Measurements from ENCODE around the gene WLS.

Gene WLS

DNA sequence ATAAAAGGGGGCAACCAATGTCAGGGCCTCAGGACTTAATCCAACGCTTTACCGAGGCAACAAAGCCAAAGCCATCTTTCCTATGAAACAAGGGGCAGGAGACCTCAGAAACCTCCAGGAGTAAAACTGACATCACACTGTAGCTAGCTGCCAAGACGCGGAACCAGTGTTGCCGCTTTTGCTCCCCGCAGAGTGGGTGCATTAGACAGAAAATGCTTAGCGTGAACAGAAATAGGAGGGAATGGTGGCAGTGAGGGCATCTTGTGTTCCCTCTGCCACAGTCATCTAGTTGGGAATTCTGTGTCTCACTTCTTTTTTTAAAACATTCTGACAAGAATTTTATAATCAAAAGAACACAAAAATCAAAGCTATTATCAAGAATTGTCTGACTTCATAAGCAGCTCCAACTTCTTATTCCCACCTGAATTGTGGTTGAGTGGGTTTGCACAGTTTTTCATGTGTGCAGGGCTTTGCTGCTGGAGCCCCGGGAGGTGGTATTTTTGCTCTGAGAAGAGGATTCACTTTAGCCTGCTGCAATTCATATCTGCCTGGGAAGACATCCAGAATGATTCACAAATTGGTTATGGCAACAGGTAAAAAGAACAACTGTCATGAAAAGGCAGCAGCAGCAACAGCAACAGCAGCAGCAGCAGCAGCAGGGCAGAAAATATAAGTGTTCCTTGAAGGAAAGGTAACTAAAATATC lies 99.7 kb downstream of the WLS start:
- no peak for DNase-seq (ENCODE audit: low spot score)

DNA sequence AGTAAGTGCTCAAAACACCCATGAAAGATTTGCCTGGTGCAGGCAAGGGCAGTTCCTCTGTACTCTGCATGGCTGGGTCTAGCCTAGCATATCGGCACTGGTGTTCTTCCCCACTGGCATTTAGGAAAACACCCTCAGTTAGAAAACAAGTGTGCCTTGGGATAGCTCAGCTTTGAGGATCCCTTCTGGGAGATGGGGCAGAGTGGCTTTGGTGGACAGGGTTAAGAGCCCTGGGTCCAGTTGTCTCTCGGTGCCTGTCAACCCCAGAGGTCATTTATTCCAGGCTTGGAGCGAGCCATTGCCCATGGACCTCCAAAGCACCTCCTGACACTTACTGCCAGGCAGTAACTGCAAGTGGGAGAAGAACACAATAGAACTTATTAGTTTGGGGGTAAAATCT lies 101.1 kb downstream of the WLS start:
- DNase-seq (ENCODE audit: low spot score): no peak

DNA sequence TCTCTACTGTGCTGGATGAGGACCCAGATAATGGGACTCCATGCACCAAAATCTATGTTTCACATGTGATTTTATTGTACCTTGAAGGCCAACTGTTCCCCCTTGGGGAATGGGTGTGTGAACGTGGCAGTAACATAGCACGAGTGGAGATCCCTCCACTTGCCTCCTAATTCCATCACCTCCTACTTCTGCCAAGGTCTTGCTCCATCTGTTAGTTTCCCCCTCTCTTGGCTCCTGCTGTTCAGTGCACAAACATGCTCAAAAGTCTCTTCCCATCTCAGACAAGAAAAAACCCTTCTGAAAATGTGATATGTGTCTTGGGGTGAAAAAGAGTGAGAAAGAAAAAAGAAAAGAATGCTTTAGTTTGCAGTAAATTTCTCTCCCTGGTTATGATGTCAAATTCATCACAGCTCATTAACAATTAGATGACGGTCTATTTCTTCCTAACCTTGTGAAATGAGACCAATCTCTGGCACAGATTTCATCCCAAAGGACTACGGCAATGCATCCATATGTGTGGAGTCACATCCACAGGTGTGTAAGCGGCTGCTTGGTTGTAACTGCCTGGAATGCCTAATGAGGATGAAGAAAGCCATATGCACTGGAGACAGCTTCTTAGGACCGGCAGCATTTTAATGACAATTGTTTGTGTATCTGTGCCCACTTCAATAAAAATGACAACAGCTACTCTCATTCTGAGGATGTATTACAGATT lies 102.6 kb downstream of the WLS start:
- no peak for DNase-seq (ENCODE audit: low spot score)

DNA sequence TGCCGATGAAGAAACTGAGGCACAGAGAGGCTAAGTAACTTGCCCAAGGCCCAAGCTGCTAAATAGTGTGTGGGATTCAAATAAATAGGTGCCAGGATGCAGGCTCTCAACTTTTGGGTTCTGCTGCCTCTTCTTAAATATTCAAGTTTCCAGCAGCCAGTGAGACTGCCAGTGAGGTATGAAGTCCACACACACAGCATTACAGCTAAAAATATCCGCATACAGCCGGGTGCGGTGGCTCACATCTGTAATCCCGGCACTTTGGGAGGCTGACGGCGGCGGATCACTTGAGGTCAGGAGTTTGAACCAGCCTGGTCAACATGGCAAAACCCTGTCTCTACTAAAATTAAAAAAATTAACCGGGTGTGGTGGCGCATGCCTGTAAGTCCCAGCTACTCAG lies 103.5 kb downstream of the WLS start:
- DNase-seq (ENCODE audit: low spot score): no peak

DNA sequence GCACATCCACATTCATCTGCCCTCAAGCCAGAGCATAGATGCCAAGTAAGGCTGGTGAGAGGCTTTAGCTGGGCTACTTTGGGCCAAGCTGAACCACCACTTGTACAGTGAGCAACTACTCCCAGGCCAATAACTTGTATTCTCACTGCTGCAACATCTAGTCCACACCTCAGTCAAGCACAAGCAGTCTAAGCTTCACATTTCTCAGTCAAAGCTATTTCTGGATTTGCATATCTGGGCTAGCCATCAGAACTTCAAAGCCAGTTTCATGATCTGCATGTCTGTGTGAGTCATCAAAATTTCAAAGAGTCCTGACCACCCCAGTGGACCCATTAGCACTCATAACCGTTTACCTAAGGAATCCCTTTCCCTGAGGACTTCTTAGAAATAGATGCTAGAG lies 104.2 kb downstream of the WLS start:
- DNase-seq (ENCODE audit: low spot score): peak; percentile 42

DNA sequence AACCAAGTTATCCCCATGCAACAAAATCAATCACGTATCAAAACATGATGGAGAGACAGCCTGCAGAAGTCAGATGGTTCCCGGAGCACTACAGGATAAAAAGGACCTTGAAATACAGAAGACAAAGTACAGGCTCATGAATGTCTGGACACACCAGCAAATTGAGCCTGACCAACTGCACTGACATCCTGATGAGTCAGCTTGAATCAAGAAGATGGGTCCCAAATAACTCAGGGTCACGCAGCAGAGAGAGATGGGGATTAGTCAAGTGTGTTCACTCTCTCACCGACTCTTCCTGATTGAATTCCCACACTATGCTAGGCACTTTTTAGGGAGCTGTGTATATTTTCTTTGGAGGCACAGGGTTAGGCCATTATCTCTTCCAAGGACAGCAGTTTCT lies 110.8 kb downstream of the WLS start:
- DNase-seq (ENCODE audit: low spot score): peak; percentile 40

DNA sequence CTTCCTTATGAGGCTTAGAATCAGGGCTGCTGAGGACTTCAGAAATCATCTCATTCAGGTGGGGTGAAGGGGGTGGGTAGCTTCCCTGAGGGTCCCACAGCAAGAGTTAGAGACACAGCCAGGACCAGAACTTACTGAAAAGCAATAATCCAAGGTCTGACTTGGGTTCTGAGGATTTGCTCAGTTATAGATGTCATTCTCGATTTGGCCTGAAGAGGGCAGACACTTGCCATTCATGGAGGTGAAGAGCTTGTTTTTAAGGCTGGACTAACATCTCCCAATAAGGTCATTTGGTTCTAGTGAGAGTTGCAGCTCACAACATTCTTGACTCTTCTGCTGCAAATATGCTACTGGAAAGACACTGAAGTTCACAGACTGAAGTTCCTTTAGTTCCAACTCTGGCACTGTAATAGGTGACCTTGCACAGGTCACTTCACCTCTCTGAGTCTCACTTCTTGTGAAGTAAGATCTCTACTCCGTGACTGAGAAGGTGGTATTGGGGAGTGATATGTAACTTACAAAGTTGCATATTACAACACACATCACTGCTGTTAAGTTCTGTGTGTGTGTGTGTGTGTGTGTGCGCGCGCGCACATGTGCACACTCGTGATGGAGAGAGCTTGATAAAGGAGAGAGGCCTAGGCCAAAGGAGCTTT lies 112.1 kb downstream of the WLS start:
- peak; percentile 61 for DNase-seq (ENCODE audit: low spot score)

DNA sequence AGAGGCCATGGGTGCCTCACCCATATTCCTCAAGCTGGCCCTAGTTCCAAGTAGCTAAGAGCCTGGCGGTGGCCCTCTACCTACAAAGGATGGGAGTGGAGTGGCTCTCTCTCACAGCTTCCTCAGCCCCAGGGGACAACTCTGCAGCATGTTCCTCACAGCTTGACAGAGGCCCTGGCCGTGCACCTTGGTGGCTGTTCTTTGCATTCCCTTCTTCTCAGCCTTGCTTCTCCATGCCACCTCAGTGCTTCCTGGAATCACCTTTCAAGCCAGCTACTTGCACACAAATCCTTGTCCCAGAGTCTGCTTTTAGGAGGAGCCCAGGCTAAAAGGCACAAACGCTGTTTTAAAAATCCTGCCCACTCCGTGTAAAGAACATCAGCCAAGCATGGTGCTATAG lies 112.9 kb downstream of the WLS start:
- no peak for DNase-seq (ENCODE audit: low spot score)

DNA sequence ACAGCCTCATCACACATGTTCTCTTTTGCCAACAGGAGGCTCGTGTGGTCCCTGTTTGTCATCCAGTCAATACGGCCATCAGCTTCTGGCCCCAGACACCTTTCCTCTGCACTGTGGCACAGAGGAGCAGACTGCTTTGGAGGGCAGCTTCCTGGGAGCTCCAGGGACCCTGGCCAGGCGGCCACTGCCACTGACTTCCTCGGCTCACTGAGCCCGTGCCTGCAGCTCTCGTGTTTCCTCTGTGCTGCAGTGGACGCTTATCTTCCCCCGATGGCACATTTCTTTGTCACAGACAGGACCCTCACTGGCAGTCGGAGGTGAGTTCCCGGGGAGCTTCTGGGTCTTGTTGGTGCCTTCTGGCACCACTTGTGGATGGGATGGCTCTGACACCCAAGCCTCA lies 114.9 kb downstream of the WLS start:
- DNase-seq (ENCODE audit: low spot score): no peak

DNA sequence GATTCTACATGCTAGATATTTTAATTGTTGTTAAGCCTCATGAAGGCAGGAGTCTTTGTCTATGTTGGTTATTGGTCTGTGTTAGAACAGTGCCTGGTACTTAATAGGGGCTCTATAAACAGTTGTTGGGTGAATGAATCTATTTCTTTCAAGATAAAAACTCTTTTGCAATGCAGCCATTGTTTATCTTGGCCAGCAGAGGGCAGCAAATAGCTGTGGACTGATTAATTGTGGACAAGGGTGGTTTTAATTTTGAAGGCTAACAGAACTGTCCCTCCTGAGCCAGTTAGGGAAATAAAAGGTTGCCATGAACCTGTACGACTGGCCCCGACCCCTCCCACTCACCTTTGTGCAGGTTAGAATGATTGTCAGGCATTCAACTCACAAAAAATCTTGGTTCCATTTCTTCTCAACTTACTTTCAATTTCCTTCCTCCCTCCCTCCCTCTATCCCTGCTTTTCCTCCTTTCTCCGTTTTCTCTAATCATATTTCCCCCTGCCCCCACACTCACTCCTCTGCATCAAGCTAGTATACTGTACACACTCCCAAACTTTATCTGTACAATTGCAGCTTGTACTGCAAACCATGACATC lies 115.6 kb downstream of the WLS start:
- peak; percentile 40 for DNase-seq (ENCODE audit: low spot score)

DNA sequence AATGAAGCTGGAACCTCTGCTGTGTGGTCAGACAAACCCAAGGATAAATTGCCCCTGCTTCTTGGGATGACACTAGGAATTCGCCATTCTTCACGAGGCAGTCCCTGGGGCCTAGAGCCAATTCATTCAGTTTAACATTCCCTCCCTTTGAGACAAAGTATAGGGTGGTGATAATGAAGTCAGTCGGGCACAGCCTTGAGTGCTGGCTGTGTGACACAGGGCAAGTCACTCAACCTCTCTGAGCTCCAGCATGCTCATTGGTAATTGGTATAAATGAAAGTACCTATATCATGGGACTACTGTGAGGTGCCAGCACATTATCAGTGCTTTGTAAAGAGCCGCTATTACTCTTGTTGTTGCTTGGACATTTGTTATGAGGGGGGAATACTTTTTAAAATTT lies 117.0 kb downstream of the WLS start:
- DNase-seq (ENCODE audit: low spot score): no peak

DNA sequence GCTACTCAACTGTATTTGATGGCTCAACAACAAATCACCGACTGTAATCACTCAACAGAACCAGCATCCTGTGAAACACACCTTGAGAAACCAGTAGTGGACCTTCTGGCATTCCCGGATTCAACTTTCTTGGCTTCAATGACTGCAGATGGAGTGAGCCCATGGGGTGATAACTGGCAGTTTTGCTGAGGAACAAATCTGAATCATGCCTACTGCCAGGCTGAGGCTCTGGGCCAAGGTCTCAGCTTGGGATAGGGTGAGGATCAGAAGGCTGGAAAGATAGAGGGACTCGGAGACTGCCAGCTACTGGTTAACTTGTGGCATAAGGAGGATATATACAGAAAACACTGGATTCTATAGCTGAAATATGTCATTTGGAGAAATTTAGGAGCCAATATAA lies 118.4 kb downstream of the WLS start:
- no peak for DNase-seq (ENCODE audit: low spot score)

DNA sequence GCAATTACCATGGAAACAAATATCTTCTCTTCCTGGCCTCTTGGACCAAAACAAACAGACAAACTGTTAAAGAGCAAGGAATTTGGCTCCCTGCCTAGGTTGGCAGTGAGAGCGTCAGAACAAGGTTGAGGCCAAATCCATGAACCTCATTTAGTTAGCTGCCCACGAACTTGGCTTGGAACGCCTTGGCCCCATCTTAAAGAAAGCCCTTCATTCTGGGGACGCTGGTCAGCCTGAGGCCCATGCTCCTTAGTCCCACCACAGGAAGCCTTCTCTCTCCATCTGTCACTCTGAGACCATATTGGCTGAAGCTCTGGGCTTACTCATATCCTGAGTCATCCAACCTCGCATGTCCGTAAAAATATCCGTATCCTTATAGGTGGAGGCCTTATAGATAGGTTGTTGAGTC lies 119.5 kb downstream of the WLS start:
- DNase-seq (ENCODE audit: low spot score): peak; percentile 77

DNA sequence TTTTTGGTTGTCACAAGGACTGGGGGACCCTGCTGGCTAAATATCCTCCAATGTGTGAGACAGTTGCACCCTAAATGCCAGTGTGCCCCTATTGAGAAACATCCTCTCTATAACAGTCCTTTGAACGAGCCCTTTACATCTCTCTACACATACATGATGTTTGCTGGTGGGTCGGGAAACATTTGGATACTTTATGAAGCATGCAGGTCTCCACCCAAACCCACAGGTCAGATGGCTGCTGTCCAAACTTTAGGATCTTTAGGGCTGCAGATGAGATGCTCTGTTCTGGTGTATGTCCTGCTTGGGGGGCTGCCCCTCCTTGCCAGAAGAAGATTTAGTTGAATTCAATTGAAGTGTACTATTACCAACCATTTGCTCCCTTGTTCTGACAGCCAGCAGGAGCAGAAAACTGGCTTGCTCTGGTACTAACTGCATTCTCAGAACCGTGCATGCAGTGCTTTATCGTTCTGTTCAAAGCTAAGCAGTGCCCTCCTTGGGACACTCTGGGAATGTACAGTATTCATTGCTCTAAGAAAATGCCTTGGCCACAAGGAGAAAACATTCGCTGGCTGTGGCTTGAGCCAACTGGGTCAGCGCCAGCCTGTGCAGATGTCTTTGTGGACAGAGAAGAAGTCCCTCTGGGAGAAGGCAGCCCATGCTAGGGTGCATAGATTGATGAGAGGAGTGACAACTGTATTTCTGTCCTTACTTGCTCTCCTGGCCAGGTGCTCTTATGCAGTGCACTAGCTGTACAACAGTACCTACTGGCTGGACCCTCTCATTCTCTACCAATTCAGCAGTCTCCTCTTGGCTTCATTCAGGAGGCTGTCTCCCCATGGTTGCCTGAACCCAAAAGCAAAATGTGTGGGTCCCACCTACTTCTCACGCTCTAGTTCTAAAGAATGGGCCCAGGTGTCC lies 120.5 kb downstream of the WLS start:
- peak; percentile 61 for DNase-seq (ENCODE audit: low spot score)

DNA sequence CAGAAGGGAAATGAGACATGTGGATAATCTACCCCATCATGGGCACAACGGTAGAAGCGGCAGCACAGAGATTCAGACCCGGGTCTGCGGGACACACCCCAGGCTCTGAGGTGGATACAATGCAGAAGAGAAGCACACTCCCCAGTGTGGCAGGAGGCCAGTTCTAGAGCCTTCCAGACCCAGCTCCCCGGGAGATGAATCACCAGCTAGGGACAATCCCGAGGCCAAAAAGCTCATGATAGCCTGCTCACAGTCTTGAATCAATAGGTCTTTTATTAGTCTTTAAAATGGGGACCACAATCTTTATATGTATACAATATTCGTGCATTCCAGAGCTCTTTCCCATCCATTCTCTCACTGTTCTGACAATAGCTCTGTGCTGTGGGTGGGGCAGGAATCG lies 124.6 kb downstream of the WLS start:
- DNase-seq (ENCODE audit: low spot score): peak; percentile 81

DNA sequence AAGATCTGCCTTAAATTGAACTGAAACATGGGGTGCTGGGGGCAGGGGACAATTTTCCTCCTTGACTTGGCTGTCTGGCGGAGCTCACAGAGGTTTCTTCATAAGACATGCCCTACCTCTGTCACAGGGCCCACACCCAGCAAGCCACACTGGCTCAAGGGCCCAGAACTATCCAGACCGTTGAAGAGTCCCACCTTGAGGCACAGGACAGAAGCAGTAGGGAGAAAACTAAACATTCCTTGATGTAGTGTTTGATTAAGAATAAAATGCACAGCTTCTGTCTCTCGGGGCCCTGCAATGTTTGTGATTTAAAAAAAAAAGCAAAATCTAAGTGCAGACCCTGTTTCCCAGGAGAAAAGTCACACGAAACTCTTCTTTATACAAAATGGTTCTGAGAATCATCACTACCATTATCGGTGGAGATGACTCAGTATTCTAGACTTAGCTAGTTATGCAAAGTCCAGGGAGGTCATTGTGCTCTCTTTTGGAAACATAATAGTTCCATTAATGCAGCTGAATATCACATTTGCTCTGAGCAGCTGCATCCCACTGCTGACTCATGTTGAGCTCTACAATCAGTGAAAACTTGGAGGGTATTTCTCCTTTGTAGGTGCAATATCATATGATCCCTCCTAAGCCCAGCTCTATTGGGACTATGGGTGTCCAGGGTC lies 128.3 kb downstream of the WLS start:
- DNase-seq (ENCODE audit: low spot score): peak; percentile 86

DNA sequence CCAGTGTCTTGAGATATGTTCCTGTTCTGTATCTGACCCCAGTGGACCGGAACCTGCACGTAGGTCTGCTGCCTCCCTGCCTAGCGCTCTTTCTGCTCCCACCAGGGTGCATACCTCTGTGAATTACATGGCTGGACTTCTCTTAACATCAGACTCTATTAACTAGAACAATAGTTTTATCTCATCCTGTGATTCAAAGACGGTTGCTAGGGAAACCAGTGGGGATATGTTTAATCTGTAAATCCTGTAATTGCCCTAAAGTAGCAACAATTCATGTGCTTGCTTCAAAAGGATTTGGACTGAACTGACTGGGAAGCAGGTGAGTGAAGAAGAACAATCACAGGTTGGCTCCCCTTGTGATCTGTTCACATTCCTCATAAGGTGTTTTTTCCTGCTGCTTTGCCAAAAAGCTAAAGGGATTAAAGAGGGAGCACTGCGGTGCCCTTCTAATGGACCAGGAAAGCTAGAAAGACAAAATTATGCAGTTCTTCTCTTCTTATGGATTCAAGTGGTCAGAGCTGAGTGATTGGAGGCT lies 129.2 kb downstream of the WLS start:
- no peak for DNase-seq (ENCODE audit: low spot score)

DNA sequence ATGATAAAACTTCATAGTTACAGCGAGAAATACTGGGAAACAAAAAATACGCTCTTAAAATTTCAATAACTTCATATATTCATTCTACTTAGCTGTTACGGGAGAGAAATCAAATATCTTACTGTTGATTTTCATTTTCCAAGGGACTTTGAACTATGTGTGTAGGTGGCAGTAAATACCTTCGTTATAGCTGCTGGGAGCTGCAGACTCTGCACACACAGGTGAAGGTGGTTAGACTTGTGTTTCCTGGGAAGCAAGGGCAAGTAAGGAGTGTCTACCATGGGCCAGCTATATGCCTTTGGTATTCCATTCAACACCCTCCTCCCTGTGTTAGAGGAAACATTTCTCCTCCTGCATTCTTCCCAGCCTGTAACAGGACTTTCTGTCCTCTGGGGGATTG lies 130.5 kb downstream of the WLS start:
- no peak for DNase-seq (ENCODE audit: low spot score)

DNA sequence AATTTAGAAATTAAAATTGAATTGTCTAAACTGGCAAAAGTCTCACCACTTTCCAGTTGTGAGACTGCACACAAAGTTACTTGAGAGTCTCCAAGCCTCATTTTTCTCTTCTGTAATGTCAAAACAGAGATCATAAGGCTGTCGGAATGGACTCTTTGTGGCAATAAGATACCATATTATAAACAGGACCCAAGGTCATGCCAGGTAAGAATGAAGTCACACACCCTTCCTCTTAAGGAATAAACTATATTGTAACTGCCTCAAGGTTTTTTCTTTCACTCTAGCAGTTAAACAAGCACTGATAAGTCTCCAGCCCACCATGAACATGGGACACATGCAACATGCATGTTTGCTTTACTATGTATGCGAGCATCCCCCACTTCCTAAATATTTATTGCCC lies 131.8 kb downstream of the WLS start:
- DNase-seq (ENCODE audit: low spot score): no peak

DNA sequence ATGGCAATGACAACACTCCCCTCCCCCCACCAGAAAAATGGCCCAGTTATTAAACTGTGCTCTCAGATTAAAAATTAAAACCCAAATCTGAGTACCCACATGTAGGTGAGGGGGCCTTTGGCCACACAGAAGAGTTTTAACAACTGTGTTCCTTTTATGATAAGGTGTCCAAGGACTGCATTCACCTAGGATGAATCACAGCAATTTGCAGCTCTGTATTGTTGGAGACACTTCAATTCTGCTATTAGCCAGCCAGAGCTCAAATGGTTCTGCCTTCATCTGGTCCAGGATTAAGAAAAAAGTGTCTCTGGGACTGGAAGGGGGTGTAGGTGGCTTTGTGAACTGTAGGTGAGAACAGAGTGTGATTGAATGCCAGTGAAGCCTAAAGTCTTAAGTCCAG lies 138.6 kb downstream of the WLS start:
- no peak for DNase-seq (ENCODE audit: low spot score)

DNA sequence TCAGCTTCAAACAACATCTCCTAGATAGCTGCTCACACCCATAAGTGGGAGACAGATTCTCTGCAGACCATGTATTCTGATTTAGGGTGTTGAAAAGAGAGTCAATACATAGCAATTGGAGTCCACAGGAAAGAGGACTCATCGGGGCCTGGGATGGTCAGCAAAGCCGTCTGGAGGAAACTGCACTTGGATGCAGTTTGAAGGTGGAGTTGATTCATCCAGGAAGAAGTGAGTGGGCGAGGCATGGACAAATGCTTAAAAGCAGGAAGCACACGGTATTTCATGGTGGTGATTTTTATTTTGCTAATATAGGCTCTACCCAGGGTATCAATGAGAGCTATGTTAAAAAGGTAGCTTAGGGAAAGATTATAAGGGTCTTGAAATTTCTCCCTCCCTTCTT lies 145.1 kb downstream of the WLS start:
- no peak for DNase-seq (ENCODE audit: low spot score)
